ENCODE data around the gene HOXA5.

The HOXA5 gene

GRCh38 chr7:27182285-27182841 is 38.9 kb upstream of the HOXA5 start:
- no peak for DNase-seq

DNA sequence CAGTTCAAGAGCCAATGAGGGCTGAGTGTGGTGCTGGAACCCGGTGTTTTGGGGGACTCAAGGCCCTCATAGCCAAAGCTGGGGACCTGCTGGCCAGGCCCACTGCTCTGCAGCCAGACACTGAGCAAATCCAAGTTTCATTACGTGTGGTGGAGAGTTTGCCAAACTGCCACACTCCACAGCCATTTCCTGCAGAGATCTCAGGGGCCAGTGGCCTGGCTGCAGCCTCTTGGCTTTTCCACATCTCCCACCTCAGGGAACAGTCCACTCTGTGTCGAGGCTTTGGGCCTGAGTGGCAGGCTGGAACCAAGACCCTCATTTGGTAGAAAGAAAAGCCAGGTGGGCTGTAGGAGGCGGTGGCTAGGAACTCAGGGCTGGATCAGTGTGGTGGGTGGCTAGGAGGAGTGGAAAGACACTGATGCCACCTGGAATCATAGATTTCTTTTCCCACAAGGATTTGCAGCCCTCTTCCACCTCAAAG is 38.4 kb upstream of the HOXA5 start:
- DNase-seq = no peak

DNA sequence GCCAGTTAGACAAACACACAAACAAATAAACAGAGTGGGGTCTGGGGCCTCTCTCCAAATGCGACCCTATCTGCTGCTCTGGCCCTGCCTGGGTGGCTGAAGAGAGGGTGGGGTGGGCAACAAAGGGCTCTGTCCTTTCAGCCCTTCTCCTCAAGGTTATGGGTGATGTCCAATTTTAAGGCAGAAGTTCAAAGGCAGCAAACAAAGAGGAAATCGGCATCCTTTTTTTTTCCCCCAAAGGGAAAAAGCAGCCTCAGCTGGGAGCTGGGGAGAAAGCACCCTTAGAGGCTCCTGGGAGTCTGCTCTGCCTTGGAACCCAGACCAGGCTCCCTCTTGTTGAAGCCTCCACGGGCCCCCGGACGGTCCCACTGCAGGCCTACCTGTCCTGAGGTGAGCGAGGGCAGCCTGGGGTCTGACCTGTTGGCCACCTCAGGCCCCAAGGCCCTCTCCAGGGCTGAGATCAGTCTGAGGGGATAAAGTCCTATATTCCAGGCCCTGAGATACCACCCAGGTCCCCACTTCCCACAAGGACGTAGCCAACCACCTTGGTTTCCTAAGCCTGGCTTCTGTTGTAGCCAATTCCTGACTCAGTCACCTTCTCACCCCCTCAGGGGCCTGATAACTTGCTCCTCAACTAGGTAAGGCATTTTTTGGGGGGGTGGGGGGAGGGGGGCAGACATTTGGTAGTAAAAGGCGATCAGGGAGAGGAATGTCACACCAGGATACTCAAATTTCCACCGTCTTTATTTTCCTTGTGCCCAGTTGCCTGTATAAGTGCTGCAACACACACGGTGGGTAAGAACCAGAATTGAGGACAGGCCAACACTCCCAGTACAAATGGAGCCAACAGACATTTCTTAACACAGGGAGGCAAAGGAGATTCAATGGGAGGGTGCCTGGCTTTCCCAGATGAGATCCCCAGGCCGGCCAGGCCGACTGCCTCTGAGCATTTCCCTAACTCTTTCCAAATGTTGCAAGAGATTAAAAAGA is 37.2 kb upstream of the HOXA5 start:
- DNase-seq = no peak

GRCh38 chr7:27179503-27180430 is 36.3 kb upstream of the HOXA5 start:
- DNase-seq = peak in 4 of 6 experiments; percentile 23 to 69 (median 50)

DNA sequence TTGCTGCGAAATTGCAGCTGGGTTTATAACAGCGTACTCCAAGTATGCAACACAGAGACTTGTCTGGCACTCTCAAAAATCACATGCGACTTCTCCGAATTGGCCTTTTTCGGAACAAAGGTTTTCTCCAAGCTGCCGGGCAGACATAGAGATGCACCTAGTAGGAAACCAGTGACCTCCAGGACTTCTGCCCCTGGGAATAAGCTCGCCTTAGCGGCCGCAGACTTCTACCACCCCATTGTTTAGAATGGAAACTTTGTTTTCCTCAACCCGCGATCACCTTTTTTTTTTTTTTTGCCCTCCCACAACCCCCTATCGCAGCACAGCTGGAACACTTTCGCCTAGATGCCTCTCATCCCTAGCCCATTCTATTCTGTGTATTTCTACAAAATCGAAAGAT is 35.5 kb upstream of the HOXA5 start:
- no peak for DNase-seq

GRCh38 chr7:27178366-27178765 is 34.9 kb upstream of the HOXA5 start:
- no peak for DNase-seq

DNA sequence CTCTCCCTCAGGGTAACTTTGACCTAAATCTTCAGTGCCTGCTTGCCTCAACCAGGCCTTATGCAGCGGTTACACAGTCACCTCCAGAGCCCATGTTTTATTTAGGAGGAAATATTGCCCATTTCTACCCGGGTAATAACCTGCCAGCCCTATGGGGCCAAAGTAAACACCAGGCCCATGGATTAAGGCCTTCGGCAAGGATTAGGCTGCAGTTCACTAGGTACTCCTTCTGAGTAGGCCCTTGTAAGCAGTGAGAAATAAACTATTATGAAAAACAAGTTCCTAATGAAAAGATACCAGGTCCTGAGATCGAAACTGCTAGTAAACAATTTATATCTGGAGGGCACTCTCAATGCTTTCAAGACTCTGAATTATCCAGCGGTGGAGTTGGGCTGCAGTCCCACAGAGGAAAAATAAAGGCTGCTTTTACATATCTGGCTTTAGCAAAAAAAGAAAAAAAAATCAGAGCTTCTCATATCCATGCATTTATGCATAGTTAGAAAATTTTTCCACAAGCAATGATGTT is 34.4 kb upstream of the HOXA5 start:
- no peak for DNase-seq

GRCh38 chr7:27176962-27177794 is 33.7 kb upstream of the HOXA5 start:
- no peak for DNase-seq

DNA sequence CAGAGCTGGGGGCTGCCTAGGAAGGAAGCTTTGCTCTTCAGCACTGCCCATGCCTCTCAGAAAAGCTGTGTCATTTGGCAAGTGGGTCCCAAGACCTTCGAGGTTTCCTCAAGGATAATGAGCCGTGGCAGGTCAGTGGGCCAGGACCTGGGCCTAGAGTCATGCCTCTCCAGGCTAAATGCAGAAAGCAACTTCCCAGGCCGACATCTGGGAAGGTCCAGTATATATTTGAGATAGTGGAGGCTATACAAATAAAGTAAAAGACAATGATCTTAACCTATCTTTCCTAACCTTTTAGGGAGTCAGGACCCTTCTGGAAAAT is 33.0 kb upstream of the HOXA5 start:
- DNase-seq = no peak

DNA sequence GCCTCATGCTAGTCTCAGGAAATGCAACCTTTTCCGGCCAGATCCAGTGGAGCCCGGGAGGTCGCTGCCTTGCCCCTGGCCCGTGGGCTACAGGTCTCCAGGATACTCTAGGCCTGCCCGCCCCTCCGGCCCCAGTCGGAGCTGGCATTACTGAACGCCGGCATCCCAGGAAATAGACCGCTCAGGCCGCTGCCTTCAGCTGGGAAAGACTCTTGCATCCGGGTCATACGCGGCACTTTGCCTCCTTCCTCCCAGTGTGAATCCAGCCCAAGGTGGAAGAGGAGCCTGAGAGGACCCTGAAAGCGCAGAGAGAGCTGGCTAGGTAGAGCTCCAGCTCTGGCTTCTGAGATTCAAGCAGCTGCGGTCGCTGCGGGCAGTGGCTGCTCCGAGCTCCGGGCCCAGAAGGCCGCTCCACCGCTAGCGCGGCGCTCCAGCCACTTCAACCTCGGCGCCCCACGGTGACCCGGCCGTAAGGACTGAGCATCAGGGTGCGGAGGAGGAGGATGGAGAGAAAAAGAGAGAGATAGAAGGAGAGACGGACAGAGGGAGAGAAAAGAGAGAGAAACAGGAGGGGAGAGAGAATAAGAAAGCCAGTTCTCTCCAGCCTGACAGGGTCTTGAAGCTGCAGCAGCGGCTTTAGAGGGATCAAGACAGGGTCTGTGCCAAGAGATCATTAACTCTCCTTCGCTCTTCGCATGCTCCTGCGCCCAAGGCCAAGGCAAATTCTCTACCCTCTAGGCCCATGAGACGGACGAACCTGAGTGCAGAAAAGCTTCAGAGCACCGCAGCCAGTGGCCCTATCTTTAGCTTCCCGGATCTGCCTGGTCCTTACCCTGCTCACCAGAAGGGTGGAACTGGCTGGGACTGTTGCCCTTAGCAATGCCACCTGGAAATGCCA is 32.4 kb upstream of the HOXA5 start:
- DNase-seq = no peak

- no peak for DNase-seq
Measured at GRCh38 chr7:27174874-27175625, 31.6 kb upstream of the HOXA5 start.

GRCh38 chr7:27173956-27174873 is 30.7 kb upstream of the HOXA5 start, which contains the start of gene HOXA10:
TSS of gene HOXA10 (minus strand) at chr7:27174320. CDS start at chr7:27174306, 14 bp downstream.
- no peak for DNase-seq

DNA sequence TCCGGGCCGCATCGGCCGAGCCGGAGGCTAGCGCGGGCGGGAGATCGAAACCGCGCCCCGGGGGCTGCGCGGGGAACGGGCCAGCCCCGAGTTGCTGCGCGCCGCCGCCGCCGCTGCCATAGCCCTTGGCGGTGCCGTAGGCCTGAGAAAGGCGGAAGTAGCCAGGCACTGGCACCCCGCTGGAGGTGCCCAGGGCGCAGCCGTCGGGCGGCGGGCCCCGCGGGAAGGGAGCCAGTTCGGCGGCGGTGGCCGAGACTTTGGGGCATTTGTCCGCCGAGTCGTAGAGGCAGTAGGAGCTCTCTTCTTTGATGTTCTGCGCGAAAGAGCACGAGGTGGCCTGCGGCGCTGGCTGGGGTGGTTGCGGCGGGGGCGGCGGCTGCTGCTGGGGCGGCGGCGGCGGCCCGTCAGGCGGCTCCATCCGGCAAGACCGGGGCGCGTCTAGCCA is 30.1 kb upstream of the HOXA5 start:
- no peak for DNase-seq

DNA sequence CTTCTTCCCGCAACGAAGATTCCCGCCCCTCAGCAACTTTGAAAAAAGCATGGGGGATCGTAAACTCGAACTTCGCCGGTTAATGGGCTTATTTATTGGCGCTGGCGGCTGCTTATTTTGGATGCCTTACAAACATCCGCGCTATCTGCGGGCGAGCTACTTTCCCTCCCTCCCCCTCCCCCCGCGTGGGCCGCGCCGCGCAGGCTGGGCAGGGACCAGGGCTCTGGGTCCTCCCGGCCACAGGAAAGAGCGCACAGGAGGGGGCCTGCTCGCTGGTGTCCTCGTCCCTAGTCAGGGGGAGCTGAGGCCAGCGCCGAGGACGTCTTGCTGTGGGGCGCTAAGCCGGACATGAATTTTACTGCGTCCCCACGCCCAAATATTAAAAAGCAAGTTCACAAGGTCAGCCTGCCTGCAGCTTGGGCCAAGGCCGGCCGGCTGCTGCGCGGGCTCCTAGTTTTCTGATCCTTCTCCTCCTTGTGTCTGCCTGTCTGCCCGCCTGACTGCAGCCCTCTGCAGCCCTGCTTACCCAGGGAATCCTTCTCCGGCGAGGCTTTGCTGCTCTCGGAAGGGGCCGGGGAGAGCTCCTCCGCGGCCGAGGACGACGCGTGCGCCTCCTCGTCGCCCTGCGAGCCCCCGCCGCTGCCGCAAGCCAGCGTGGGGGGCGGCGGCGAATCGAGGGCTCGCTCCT is 29.5 kb upstream of the HOXA5 start:
- DNase-seq = no peak

GRCh38 chr7:27172315-27172774 is 28.9 kb upstream of the HOXA5 start:
- no peak for DNase-seq

GRCh38 chr7:27171637-27172314 is 28.3 kb upstream of the HOXA5 start:
- DNase-seq = no peak

DNA sequence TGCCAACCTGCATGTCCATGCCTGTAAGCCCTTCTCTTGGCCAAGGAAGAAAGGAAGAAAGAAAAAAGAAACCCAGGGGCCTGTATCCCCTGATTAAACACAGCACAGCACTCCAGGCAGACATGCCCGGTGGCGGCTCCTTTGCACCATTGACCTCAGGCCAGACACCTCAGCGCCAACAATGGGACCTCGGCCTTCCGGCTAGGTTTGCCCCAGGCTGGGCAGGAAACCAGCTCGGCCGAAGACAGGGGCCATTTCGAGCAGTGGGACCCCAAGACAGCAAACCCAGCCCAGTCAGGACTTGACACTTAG is 27.8 kb upstream of the HOXA5 start:
- no peak for DNase-seq

All from stimulated activated naive CD4-positive, alpha-beta T cell (primary cell).